Nephron progenitor cell (in vitro differentiated cells): ENCODE results near the gene KLK5.

Experiments used
- DNase-seq: peaks from one replicate; pipeline ENCODE4 v3.0.0; 2021
- H3K27ac Mint-ChIP-seq: 2 replicates; pipeline ENCODE4 v1.8.0; 2021; ENCODE audit warnings: mild to moderate bottlenecking, moderate library complexity, mixed read lengths
- H3K27me3 Mint-ChIP-seq: 2 replicates; pipeline ENCODE4 v1.8.0; 2021; ENCODE audit warnings: mild to moderate bottlenecking, low read depth, mixed read lengths; ENCODE audit not compliant: poor library complexity
- H3K36me3 Mint-ChIP-seq: 2 replicates; pipeline ENCODE4 v1.8.0; 2021; ENCODE audit warnings: low read depth, mixed read lengths
- H3K4me1 Mint-ChIP-seq: 2 replicates; pipeline ENCODE4 v1.8.0; 2021; ENCODE audit warnings: mixed read lengths
- H3K4me3 Mint-ChIP-seq: 2 replicates; pipeline ENCODE4 v1.8.0; 2021; ENCODE audit warnings: mild to moderate bottlenecking, moderate library complexity, mixed read lengths
- H3K9me3 Mint-ChIP-seq: 2 replicates; pipeline ENCODE4 v1.8.0; 2021; ENCODE audit warnings: mild to moderate bottlenecking, moderate library complexity, mixed read lengths
- CTCF ChIP-seq: fragments of 200-600 bp; sonication (generic); IDR thresholded peaks from 2 replicates; pipeline ENCODE4 v1.5.0; 2021; ENCODE audit warnings: antibody characterized with exemption

KLK5 gene

GRCh38 chr19:50925734-50926133, 27.1 kb downstream of the KLK5 start:
- Mint-ChIP-seq H3K4me1 (peaks cover 8% of the 10 kb centered on the region), H3K27me3 (peaks cover 78% of the 10 kb centered on the region), H3K9me3 (no peaks in the 10 kb centered on the region), H3K4me3 (no peak overlapping the region), H3K36me3 (no peaks in the 10 kb centered on the region), H3K27ac (no peak overlapping the region)
- TF ChIP-seq CTCF = no peak
- no peak for DNase-seq

DNA sequence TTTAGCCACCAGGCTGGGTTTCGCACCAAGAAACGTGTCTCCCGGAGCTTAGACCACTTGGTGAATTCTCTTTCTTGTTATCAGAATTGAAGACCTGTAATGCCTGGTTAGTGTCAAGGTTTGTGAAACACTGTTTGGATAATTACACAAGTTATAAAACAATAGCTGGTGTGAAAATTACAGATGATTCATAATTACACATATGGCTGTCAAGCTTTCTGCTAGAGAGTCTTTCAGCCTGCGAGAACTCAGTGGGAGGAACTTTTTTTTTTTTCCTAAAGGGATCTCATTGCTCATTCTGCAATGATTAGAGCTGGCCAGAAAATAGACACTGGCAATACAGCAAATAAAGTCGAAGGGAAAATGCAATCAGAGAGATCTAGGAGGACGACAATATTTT, 28.3 kb downstream of the KLK5 start:
- Mint-ChIP-seq H3K27me3 (peaks cover 79% of the 10 kb centered on the region), H3K4me1 (peaks cover 8% of the 10 kb centered on the region), H3K36me3 (no peaks in the 10 kb centered on the region), H3K27ac (no peak overlapping the region), H3K9me3 (no peaks in the 10 kb centered on the region), H3K4me3 (no peak overlapping the region)
- no peak for TF ChIP-seq CTCF
- DNase-seq = no peak

DNA sequence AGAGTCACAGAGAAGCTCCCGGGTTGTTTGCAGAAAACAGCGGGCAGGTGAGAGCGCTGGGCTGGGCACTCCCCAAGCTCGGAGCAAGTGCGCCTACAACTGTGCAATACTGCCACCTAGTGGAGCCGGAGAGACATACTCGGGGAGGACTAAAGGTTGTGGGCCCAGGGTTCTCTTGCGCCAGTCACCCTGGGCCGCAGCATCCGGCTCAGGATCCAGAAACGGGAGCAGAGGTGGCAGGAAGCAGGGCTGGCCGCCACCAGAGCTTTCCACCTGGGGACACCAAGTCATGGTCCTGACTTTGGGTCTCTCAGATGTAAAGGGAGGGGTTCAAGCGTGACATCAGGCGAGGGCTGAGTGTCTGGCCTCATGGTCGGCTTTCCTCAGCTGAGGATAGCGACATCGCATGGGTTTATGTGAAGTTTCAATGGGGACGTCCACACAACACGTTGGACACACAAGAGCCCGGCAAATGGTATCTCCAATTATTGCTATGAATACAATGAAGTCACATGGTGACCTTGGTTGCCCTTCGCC, 30.5 kb downstream of the KLK5 start:
- Mint-ChIP-seq H3K4me1 (peaks cover 8% of the 10 kb centered on the region), H3K4me3 (no peak overlapping the region), H3K36me3 (no peaks in the 10 kb centered on the region), H3K27ac (no peak overlapping the region), H3K9me3 (no peaks in the 10 kb centered on the region), H3K27me3 (peaks cover 85% of the 10 kb centered on the region)
- peak; percentile 84 for DNase-seq
- peak; percentile 90 for TF ChIP-seq CTCF

GRCh38 chr19:50921426-50922316, 31.2 kb downstream of the KLK5 start:
- Mint-ChIP-seq H3K4me1 (peaks cover 8% of the 10 kb centered on the region), H3K4me3 (no peak overlapping the region), H3K9me3 (no peaks in the 10 kb centered on the region), H3K27me3 (peaks cover 89% of the 10 kb centered on the region), H3K36me3 (no peaks in the 10 kb centered on the region), H3K27ac (no peak overlapping the region)
- no peak for DNase-seq
- TF ChIP-seq CTCF = no peak

DNA sequence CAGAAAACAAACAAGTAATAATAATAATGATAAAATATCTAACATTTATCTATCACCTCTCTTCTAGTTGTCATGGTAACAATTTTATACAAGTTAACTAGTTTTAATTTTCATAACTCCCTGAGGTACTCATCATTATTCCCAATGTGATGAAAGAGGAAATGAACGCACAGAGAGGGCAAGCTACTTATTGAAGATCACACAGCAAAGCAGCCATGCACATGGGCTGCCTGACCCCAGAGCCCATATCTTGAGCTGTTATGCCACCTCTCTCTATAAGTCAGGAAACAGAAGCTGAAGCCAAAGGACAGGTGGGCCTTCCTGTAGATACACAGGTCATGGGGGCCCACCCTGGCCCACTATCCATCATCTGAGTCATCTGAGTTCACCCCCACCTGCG, 36.8 kb downstream of the KLK5 start:
- TF ChIP-seq CTCF = no peak
- Mint-ChIP-seq H3K9me3 (no peaks in the 10 kb centered on the region), H3K4me1 (no peaks in the 10 kb centered on the region), H3K4me3 (no peak overlapping the region), H3K27ac (no peak overlapping the region), H3K36me3 (no peaks in the 10 kb centered on the region), H3K27me3 (peaks cover 51% of the 10 kb centered on the region)
- no peak for DNase-seq
